ENCODE data around the gene ALK.
"Not testable (repeated sequence)": the region's sequence is repeated elsewhere in the genome, so short reads cannot be mapped to it uniquely, and the experiment has no call there.

The ALK gene

DNA sequence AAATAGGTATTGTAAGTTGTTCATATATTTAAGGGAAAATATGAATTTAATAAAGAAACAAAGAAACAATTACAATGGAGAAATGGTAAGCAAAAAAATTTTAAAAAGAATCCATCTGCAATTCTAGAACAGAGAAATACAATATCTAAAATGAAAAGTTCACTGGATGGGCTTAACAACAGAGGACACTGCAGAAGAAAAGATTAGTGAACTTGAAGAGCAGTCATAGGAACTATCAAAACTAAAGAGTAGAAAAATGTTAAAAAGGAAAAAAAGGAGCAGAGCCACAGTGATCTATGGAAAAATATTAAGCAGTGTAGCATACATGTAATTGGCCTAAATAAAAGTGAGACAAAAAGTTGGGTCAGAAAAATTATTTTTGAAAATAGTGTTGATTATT, 83.5 kb downstream of the ALK start:
- H3K4me3 Mint-ChIP-seq, result no peak overlapping the region
- no peaks in the 10 kb centered on the region for H3K4me1 Mint-ChIP-seq (ENCODE audit: low read depth)
- H3K27ac Mint-ChIP-seq, result no peak overlapping the region
- peaks cover 13% of the 10 kb centered on the region for H3K9me3 Mint-ChIP-seq
- H3K36me3 Mint-ChIP-seq (ENCODE audit: low read depth), result no peaks in the 10 kb centered on the region
- H3K27me3 Mint-ChIP-seq (ENCODE audit: low read depth), result no peaks in the 10 kb centered on the region

- H3K36me3 Mint-ChIP-seq (ENCODE audit: low read depth), result no peaks in the 10 kb centered on the region
- no peaks in the 10 kb centered on the region for H3K4me1 Mint-ChIP-seq (ENCODE audit: low read depth)
- no peak overlapping the region for H3K27ac Mint-ChIP-seq
- peaks cover 13% of the 10 kb centered on the region for H3K9me3 Mint-ChIP-seq
- H3K27me3 Mint-ChIP-seq (ENCODE audit: low read depth), result no peaks in the 10 kb centered on the region
- H3K4me3 Mint-ChIP-seq, result no peak overlapping the region
Observed at GRCh38 chr2:29834624-29835023, 86.8 kb downstream of the ALK start.

DNA sequence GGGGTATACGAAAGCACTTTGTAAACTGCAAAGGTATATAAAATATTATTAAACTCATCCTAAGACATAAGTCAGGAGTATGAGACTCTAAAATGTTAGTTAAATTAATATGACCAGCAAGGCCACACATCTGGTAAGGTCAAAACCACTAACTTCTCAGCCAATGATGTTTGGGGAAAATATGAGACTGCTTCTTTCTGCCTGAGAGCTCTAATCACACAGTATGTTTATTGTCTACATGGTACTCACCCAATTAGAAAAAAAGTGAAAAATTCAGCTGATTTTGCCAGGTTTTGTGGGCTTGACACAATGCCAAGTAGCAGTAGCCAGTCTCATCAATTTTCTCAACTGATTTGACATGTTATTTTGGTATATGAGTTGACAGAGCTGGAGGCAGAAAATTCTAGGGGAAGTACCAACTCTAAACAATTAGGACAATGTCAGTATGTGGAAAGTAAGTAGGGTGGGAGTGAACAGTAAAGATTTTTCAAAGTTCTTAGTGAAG, 87.3 kb downstream of the ALK start:
- no peaks in the 10 kb centered on the region for H3K4me1 Mint-ChIP-seq (ENCODE audit: low read depth)
- peaks cover 13% of the 10 kb centered on the region for H3K9me3 Mint-ChIP-seq
- no peak overlapping the region for H3K4me3 Mint-ChIP-seq
- no peak overlapping the region for H3K27ac Mint-ChIP-seq
- H3K36me3 Mint-ChIP-seq (ENCODE audit: low read depth), result no peaks in the 10 kb centered on the region
- H3K27me3 Mint-ChIP-seq (ENCODE audit: low read depth), result no peaks in the 10 kb centered on the region

DNA sequence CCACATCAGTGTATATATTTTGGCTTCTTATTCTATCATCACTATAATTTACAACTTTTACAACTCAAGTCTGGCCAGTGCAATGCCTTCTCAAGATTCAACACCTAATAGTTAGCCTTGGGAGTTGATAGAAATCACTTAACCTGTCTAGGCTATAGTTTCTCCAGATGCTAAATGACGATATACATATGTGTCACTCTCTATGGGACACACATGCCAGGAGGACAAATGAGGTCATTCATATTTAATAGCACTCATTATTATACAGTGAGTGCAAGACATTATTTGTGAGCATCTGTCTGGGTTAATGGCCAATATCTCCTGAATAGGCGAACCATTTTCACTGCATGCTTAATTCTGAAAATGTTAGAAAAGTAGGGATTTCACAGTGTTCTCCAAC, 89.8 kb downstream of the ALK start:
- Mint-ChIP-seq H3K4me1 (ENCODE audit: low read depth) (no peaks in the 10 kb centered on the region), H3K36me3 (ENCODE audit: low read depth) (no peaks in the 10 kb centered on the region), H3K4me3 (no peak overlapping the region), H3K27ac (no peak overlapping the region), H3K27me3 (ENCODE audit: low read depth) (no peaks in the 10 kb centered on the region), H3K9me3 (no peaks in the 10 kb centered on the region)

DNA sequence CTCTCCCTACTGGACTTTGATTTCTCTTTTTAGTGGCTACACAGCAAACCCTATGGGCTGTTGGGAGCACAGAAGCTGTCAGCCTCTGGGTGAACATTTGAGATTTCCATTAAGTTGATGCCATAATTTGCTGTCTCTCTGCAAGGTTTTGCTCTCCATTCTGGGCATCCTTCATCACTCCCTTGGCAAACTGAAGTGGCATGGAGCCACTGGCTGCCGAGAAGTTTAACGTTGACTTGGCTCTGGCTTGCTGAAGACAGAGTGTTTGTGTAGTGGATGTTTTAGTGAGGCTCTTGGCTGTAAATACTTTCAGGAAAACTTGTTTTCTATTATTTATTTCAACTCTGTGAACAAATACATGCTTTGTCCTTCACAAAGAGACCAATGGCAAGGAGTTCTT, 91.5 kb downstream of the ALK start:
- no peaks in the 10 kb centered on the region for H3K9me3 Mint-ChIP-seq
- H3K4me3 Mint-ChIP-seq, result no peak overlapping the region
- no peaks in the 10 kb centered on the region for H3K4me1 Mint-ChIP-seq (ENCODE audit: low read depth)
- no peak overlapping the region for H3K27ac Mint-ChIP-seq
- no peaks in the 10 kb centered on the region for H3K36me3 Mint-ChIP-seq (ENCODE audit: low read depth)
- H3K27me3 Mint-ChIP-seq (ENCODE audit: low read depth), result no peaks in the 10 kb centered on the region

DNA sequence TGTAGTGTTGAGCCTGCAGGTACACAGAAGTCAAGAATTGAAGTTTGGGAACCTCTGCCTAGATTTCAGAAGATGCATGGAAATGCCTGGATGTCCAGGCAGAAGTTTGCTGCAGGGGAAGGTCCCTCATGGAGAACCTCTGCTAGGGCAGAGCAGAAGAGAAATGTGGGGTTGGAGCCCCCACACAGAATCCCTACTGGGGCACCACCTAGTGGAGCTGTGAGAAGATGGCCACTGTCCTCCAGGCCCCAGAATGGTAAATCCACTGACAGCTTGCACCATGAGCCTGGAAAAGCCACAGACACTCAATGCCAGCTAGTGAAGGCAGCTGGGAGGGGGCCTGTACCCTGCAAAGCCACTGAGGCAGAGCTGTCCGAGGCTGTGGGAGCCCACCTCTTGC, 97.2 kb downstream of the ALK start:
- not testable (repeated sequence) for H3K9me3 Mint-ChIP-seq; H3K4me1 Mint-ChIP-seq (ENCODE audit: low read depth); H3K36me3 Mint-ChIP-seq (ENCODE audit: low read depth); H3K27ac Mint-ChIP-seq; H3K27me3 Mint-ChIP-seq (ENCODE audit: low read depth); H3K4me3 Mint-ChIP-seq

GRCh38 chr2:29821591-29821990, 99.8 kb downstream of the ALK start:
- Mint-ChIP-seq H3K9me3 (no peaks in the 10 kb centered on the region), H3K4me3 (no peak overlapping the region), H3K27ac (no peak overlapping the region), H3K4me1 (ENCODE audit: low read depth) (no peaks in the 10 kb centered on the region), H3K27me3 (ENCODE audit: low read depth) (no peaks in the 10 kb centered on the region), H3K36me3 (ENCODE audit: low read depth) (no peaks in the 10 kb centered on the region)

GRCh38 chr2:29819570-29819969, 101.8 kb downstream of the ALK start:
- no peak overlapping the region for H3K27ac Mint-ChIP-seq
- H3K36me3 Mint-ChIP-seq (ENCODE audit: low read depth), result no peaks in the 10 kb centered on the region
- H3K9me3 Mint-ChIP-seq, result no peaks in the 10 kb centered on the region
- H3K4me1 Mint-ChIP-seq (ENCODE audit: low read depth), result no peaks in the 10 kb centered on the region
- H3K27me3 Mint-ChIP-seq (ENCODE audit: low read depth), result no peaks in the 10 kb centered on the region
- H3K4me3 Mint-ChIP-seq, result no peak overlapping the region

DNA sequence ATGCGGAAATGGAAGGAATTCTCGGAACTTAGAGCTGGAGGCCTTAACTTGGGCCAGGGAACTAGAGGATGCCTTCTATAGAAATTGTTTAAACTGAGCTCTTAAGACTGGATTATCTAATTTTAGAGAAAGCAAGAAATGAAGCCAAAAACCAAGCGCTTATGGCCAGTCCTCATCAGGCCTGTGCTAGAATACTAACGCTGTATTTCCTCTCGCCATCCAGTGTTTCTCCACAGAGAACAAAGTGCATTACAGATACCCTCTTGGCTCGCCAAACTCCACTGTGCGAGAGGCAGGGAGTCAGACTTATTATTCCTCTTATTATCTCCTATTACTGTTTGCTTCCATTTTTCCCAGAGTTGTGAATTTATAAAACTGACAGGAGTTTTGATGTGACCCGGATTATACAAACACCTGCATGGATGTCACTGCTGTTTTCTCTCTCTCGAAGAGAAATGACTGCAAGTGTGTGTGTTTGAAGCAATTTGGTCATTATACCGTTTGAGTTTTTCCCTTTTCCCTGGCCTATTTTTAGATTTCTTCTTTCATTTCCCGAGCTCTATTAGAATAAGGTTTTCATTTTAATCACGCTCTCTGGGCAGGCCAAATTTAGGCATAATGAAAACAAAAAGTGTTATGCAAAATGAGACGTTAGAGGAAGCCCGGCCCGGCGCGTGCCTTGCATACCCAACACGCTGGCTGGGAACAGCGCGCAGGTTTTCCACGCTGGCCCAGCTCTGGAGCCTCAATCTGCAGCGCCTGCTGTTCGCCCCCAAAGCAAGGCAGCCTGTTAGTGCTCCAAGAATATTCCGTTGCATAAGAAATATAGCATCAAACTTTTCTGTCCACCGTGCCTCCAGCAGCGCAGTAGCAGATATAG, 103.3 kb downstream of the ALK start:
- Mint-ChIP-seq H3K4me1 (ENCODE audit: low read depth) (no peaks in the 10 kb centered on the region), H3K9me3 (no peaks in the 10 kb centered on the region), H3K27me3 (ENCODE audit: low read depth) (no peaks in the 10 kb centered on the region)

GRCh38 chr2:29817299-29817698, 104.1 kb downstream of the ALK start:
- Mint-ChIP-seq H3K27ac (no peak overlapping the region), H3K4me1 (ENCODE audit: low read depth) (no peaks in the 10 kb centered on the region), H3K27me3 (ENCODE audit: low read depth) (no peaks in the 10 kb centered on the region), H3K9me3 (no peaks in the 10 kb centered on the region), H3K36me3 (ENCODE audit: low read depth) (no peaks in the 10 kb centered on the region), H3K4me3 (no peak overlapping the region)

More for the DNA sequence above, 103.3 kb downstream of the ALK start:
- Mint-ChIP-seq H3K27ac (no peak overlapping the region), H3K36me3 (ENCODE audit: low read depth) (no peaks in the 10 kb centered on the region), H3K4me3 (no peak overlapping the region)

- Mint-ChIP-seq H3K9me3 (no peaks in the 10 kb centered on the region), H3K27ac (no peak overlapping the region), H3K4me1 (ENCODE audit: low read depth) (no peaks in the 10 kb centered on the region), H3K36me3 (ENCODE audit: low read depth) (no peaks in the 10 kb centered on the region), H3K27me3 (ENCODE audit: low read depth) (no peaks in the 10 kb centered on the region), H3K4me3 (no peak overlapping the region)
Observed at GRCh38 chr2:29816651-29817050, 104.7 kb downstream of the ALK start.

DNA sequence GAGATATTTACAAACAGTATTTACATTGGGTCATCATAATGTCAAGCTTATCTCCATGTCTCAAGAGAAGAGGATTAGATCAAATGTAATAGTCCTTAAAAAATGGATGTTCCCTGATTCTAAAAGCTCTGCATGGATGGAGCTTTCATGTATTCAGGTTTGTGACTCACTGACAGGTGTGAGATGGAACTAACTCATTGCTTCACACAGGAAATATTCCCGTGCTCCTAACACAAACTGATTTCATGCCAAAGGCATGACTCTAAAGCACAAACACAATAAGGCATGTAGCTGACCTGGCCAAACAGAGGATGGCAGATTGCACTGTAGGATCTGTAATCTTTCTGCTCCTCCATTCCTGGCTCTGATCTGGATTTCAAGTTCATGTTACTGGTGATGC, 110.0 kb downstream of the ALK start:
- H3K9me3 Mint-ChIP-seq, result no peaks in the 10 kb centered on the region
- no peak overlapping the region for H3K4me3 Mint-ChIP-seq
- H3K4me1 Mint-ChIP-seq (ENCODE audit: low read depth), result no peaks in the 10 kb centered on the region
- no peaks in the 10 kb centered on the region for H3K36me3 Mint-ChIP-seq (ENCODE audit: low read depth)
- H3K27me3 Mint-ChIP-seq (ENCODE audit: low read depth), result no peaks in the 10 kb centered on the region
- no peak overlapping the region for H3K27ac Mint-ChIP-seq

GRCh38 chr2:29810956-29811355, 110.4 kb downstream of the ALK start:
- no peaks in the 10 kb centered on the region for H3K4me1 Mint-ChIP-seq (ENCODE audit: low read depth)
- no peaks in the 10 kb centered on the region for H3K9me3 Mint-ChIP-seq
- H3K27me3 Mint-ChIP-seq (ENCODE audit: low read depth), result no peaks in the 10 kb centered on the region
- H3K36me3 Mint-ChIP-seq (ENCODE audit: low read depth), result no peaks in the 10 kb centered on the region
- H3K4me3 Mint-ChIP-seq, result no peak overlapping the region
- no peak overlapping the region for H3K27ac Mint-ChIP-seq

DNA sequence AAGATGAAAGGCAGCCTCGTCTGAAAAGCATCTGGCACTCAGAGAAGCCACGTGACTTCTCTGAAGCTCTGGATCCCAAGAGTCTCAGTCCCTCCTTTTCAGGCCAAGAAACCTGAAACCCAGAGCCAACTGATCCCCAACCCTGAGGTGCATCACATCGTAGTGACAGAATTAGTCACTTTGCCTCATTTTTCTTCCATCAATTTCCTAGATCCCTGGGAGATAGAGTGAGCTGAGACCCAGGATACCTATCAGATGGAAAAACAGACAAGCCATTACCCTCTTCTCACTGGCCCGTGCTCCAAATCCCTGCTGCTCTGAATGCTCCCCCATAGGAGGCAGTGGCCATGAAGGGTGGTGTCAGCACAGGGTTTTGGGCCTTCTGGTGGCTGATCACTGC, 113.1 kb downstream of the ALK start:
- H3K4me3 Mint-ChIP-seq, result no peak overlapping the region
- H3K27me3 Mint-ChIP-seq (ENCODE audit: low read depth), result no peaks in the 10 kb centered on the region
- no peaks in the 10 kb centered on the region for H3K36me3 Mint-ChIP-seq (ENCODE audit: low read depth)
- H3K27ac Mint-ChIP-seq, result no peak overlapping the region
- no peaks in the 10 kb centered on the region for H3K4me1 Mint-ChIP-seq (ENCODE audit: low read depth)
- peaks cover 5% of the 10 kb centered on the region for H3K9me3 Mint-ChIP-seq

GRCh38 chr2:29807082-29807481, 114.3 kb downstream of the ALK start:
- H3K4me3 Mint-ChIP-seq, result no peak overlapping the region
- H3K27me3 Mint-ChIP-seq (ENCODE audit: low read depth), result no peaks in the 10 kb centered on the region
- no peaks in the 10 kb centered on the region for H3K36me3 Mint-ChIP-seq (ENCODE audit: low read depth)
- H3K27ac Mint-ChIP-seq, result no peak overlapping the region
- H3K4me1 Mint-ChIP-seq (ENCODE audit: low read depth), result no peaks in the 10 kb centered on the region
- peaks cover 5% of the 10 kb centered on the region for H3K9me3 Mint-ChIP-seq
